GM19351 (cell line): ENCODE data around the gene ADAM21.
"Not testable (repeated sequence)": the region's sequence is repeated elsewhere in the genome, so short reads cannot be mapped to it uniquely, and the experiment has no call there.

Experiments used
- ATAC-seq: cut with Tn5 transposase; IDR thresholded peaks from one replicate; pipeline ENCODE4 v1.9.1; 2021; ENCODE audit warnings: mild to moderate bottlenecking, moderate library complexity; ENCODE audit not compliant: unreplicated experiment

ADAM21 gene

GRCh38 chr14:70475459-70475858, 23.5 kb downstream of the ADAM21 start:
- not testable (repeated sequence) for ATAC-seq

GRCh38 chr14:70477356-70478105, 25.6 kb downstream of the ADAM21 start:
- not testable (repeated sequence) for ATAC-seq

- ATAC-seq, result no peak
Measured at GRCh38 chr14:70489579-70490200, 37.7 kb downstream of the ADAM21 start.

- ATAC-seq, result no peak
Measured at GRCh38 chr14:70498191-70498590, 46.2 kb downstream of the ADAM21 start.
